HFF-Myc (cell line): ENCODE data around the gene CDKN2AIPNL.

ENCODE experiments used
- DNase-seq: peaks from one replicate; pipeline ENCODE4 v3.0.0-alpha.2; 2011; ENCODE audit warnings: low read depth; ENCODE audit errors: extremely low read depth
- H3K4me3 ChIP-seq: replicated peaks from 2 replicates; pipeline ENCODE4 v1.5.1; 2011; ENCODE audit warnings: low read depth, mild to moderate bottlenecking, control low read depth, low read length
- TF ChIP-seq, protein P1 (sequence below): IDR thresholded peaks from 2 replicates; pipeline ENCODE4 v1.5.1; 2012; ENCODE audit warnings: mild to moderate bottlenecking, low read depth, low read length, control low read depth; ENCODE audit errors: missing control alignments

Gene CDKN2AIPNL

GRCh38 chr5:134371834-134372340, 39.8 kb downstream of the CDKN2AIPNL start:
- TF ChIP-seq, protein P1, sequence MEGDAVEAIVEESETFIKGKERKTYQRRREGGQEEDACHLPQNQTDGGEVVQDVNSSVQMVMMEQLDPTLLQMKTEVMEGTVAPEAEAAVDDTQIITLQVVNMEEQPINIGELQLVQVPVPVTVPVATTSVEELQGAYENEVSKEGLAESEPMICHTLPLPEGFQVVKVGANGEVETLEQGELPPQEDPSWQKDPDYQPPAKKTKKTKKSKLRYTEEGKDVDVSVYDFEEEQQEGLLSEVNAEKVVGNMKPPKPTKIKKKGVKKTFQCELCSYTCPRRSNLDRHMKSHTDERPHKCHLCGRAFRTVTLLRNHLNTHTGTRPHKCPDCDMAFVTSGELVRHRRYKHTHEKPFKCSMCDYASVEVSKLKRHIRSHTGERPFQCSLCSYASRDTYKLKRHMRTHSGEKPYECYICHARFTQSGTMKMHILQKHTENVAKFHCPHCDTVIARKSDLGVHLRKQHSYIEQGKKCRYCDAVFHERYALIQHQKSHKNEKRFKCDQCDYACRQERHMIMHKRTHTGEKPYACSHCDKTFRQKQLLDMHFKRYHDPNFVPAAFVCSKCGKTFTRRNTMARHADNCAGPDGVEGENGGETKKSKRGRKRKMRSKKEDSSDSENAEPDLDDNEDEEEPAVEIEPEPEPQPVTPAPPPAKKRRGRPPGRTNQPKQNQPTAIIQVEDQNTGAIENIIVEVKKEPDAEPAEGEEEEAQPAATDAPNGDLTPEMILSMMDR, result no peak
- peak overlapping the region; percentile 88 for H3K4me3 ChIP-seq
- DNase-seq, result peak; percentile 12

GRCh38 chr5:134370871-134371833, 40.5 kb downstream of the CDKN2AIPNL start, which contains the start of gene UBE2B:
Gene UBE2B, plus strand, starts transcription at chr5:134371569. Its CDS starts 27 bp downstream, at chr5:134371596.
- peak; percentile 99 for DNase-seq
- TF ChIP-seq, protein P1, result no peak
- peak within 1 kb of the TSS; percentile 88 for H3K4me3 ChIP-seq

- TF ChIP-seq, protein P1, result no peak
- peak overlapping the region; percentile 88 for H3K4me3 ChIP-seq
- DNase-seq, result no peak
These were observed 41.3 kb downstream of the CDKN2AIPNL start for GRCh38 chr5:134370311-134370870.

DNA sequence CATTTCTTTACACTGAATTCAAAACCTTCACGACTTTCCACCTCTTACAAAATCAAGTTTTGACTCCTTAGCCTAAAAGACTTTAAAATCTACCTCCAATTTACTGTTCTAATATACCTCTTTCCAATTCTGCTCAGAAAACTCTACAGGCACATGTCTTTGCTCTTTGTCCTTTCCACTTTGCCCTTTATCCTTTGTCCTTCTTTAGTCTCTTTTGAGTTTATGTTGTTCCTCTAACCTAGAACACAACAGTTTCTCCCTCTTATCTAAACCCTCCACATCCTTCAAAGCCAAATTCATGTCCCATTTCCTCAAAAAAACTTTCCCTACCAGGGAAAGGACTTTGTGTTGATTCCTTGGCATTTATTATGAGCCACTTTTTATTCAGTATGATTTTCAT, 46.1 kb downstream of the CDKN2AIPNL start:
- peak overlapping the region; percentile 93; the same call in 1 of the 2 replicates for H3K4me3 ChIP-seq
- TF ChIP-seq, protein P1, result no peak
- DNase-seq, result no peak

DNA sequence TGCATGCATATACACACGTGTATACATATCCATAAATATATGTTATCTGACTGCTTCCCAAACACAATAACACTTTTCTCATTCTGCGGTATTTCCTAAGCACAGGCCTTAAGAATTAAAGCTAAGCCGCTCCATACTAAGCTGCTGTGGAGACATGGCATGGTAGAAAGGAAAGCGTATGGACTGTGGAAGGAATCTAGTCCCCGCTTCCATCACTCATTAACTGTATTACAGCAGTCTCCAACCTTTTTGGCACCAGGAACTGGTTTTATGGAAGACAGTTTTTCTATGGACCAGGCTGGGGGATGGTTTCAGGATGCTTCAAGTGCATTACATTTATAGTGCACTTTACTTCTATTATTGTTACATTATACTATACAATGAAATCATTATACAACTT, 56.0 kb downstream of the CDKN2AIPNL start:
- DNase-seq, result no peak
- no peak overlapping the region for H3K4me3 ChIP-seq
- TF ChIP-seq, protein P1, result no peak
